Erythroblast (primary cell): ENCODE results near the gene KLK11.

Experiments
- GATA1 ChIP-seq: IDR thresholded peaks from 2 replicates; pipeline ENCODE4 v1.6.1; 2011; ENCODE audit warnings: low read depth, mild to moderate bottlenecking, control low read depth, low read length, moderate library complexity
- POLR2A ChIP-seq: IDR thresholded peaks from 2 replicates; pipeline ENCODE4 v1.6.1; 2011; ENCODE audit warnings: mild to moderate bottlenecking, low read length

- TF ChIP-seq POLR2A (no peak), GATA1 (no peak)
Measured at GRCh38 chr19:51075998-51076397, 49.6 kb upstream of the KLK11 start.
